ENCODE results near the gene PCDHB5.
"Not testable (repeated sequence)": the region's sequence is repeated elsewhere in the genome, so short reads cannot be mapped to it uniquely, and the experiment has no call there.

- TF ChIP-seq CTCF, POLR2A (IDR thresholded peaks at IDR 0.05): not testable (repeated sequence)
These were observed 22.9 kb downstream of the PCDHB5 start for GRCh38 chr5:141157901-141158300.

All from breast epithelium (tissue), 3 donors.